CD14-positive monocyte (primary cell): ENCODE results near the gene NRP2. TPM values are rescaled to one million over a fixed set of nuclear protein-coding genes. Genes with fewer than 3 reads are reported as not detected.

Experiments used
- DNase-seq, 3 donors: peaks; one replicate each; pipeline ENCODE4 v3.0.0-alpha.2; 2011 to 2022
- H2AFZ ChIP-seq: 2 replicates; pipeline ENCODE4 v1.6.0; 2012; ENCODE audit warnings: mild to moderate bottlenecking, low read depth, low read length, inconsistent platforms; ENCODE audit not compliant: insufficient read depth, poor library complexity, severe bottlenecking
- H3K27ac ChIP-seq, 2 donors: 1 replicate in 1 of 2; 2 replicates in 1 of 2; pipeline ENCODE4 v1.5.1; 2012 to 2013; ENCODE audit warnings: low read length in 2 of 2, control low read depth in 1 of 2, inconsistent platforms in 1 of 2, low read depth in 1 of 2, mild to moderate bottlenecking in 1 of 2
- H3K27me3 ChIP-seq, 2 donors: one replicate each; pipeline versions ENCODE4 v1.6.0 to v1.6.1; 2011 to 2013; ENCODE audit warnings: low read length in 2 of 2; ENCODE audit not compliant: control insufficient read depth in 2 of 2, insufficient read depth in 2 of 2
- H3K36me3 ChIP-seq, 2 donors: replicated peaks in 1 of 2; 1 replicate in 1 of 2; 2 replicates in 1 of 2; pipeline versions ENCODE4 v1.5.1 to v1.6.1; 2012 to 2013; ENCODE audit warnings: low read length in 2 of 2, control low read depth in 1 of 2, inconsistent platforms in 1 of 2, mild to moderate bottlenecking in 1 of 2; ENCODE audit not compliant: insufficient read depth in 2 of 2, control insufficient read depth in 1 of 2
- H3K4me1 ChIP-seq, 2 donors: 1 replicate in 1 of 2; 2 replicates in 1 of 2; pipeline versions ENCODE4 v1.5.1 to v1.6.1; 2012 to 2013; ENCODE audit warnings: low read length in 2 of 2, control low read depth in 1 of 2, inconsistent platforms in 1 of 2, mild to moderate bottlenecking in 1 of 2, moderate library complexity in 1 of 2; ENCODE audit not compliant: insufficient read depth in 2 of 2, control insufficient read depth in 1 of 2
- H3K4me2 ChIP-seq: replicated peaks from 2 replicates; pipeline ENCODE3; 2012; ENCODE audit warnings: low read length, moderate library complexity, mild to moderate bottlenecking; ENCODE audit not compliant: poor library complexity, severe bottlenecking; ENCODE audit errors: extremely low read depth
- H3K4me3 ChIP-seq, 3 experiments: fragments of 200-600 bp in 1 of 3; sonication (generic) in 1 of 3; replicated peaks in 1 of 3; 1 replicate in 2 of 3; 2 replicates in 1 of 3; pipeline ENCODE4 v1.5.1; 2011 to 2013; ENCODE audit warnings: low read length in 3 of 3, mild to moderate bottlenecking in 3 of 3, control low read depth in 2 of 3, low read depth in 2 of 3, inconsistent platforms in 1 of 3, moderate library complexity in 1 of 3
- H3K79me2 ChIP-seq: 2 replicates; pipeline ENCODE4 v1.6.0; 2012; ENCODE audit warnings: mild to moderate bottlenecking, control low read depth, inconsistent platforms, low read length, moderate library complexity; ENCODE audit not compliant: insufficient read depth
- H3K9ac ChIP-seq: 2 replicates; pipeline ENCODE4 v1.6.0; 2017; ENCODE audit warnings: low read length, mild to moderate bottlenecking; ENCODE audit not compliant: insufficient read depth, poor library complexity, severe bottlenecking
- H3K9me3 ChIP-seq, 2 donors: replicated peaks in 1 of 2; 1 replicate in 1 of 2; 2 replicates in 1 of 2; pipeline versions ENCODE4 v1.5.1 to v1.6.1; 2012 to 2013; ENCODE audit warnings: low read length in 2 of 2, control low read depth in 1 of 2; ENCODE audit not compliant: control insufficient read depth in 1 of 2, insufficient read depth in 1 of 2
- H4K20me1 ChIP-seq: 2 replicates; pipeline ENCODE4 v1.6.0; 2012; ENCODE audit warnings: mild to moderate bottlenecking, low read length, control low read depth, moderate library complexity; ENCODE audit not compliant: insufficient read depth
- H3K27ac Mint-ChIP-seq, 7 donors: one replicate each; pipeline ENCODE4 v1.8.0; 2020; ENCODE audit warnings: mild to moderate bottlenecking in 7 of 7, mixed read lengths in 7 of 7, moderate library complexity in 6 of 7, inconsistent platforms in 2 of 7
- H3K27me3 Mint-ChIP-seq, 3 donors: one replicate each; pipeline ENCODE4 v1.8.0; 2021 to 2022; ENCODE audit warnings: low read depth in 3 of 3, mild to moderate bottlenecking in 3 of 3, mixed read lengths in 3 of 3, moderate library complexity in 3 of 3, inconsistent platforms in 1 of 3
- H3K36me3 Mint-ChIP-seq, 2 donors: one replicate each; pipeline ENCODE4 v1.8.0; 2020; ENCODE audit warnings: mixed read lengths in 2 of 2, inconsistent platforms in 1 of 2, mild to moderate bottlenecking in 1 of 2
- H3K4me1 Mint-ChIP-seq: one replicate; pipeline ENCODE4 v1.8.0; 2020; ENCODE audit warnings: mild to moderate bottlenecking, mixed read lengths
- H3K4me3 Mint-ChIP-seq, 2 donors: one replicate each; pipeline ENCODE4 v1.8.0; 2020; ENCODE audit warnings: mild to moderate bottlenecking in 2 of 2, mixed read lengths in 2 of 2, moderate library complexity in 1 of 2
- H3K9me3 Mint-ChIP-seq, 7 donors: one replicate each; pipeline ENCODE4 v1.8.0; 2020 to 2022; ENCODE audit warnings: mixed read lengths in 7 of 7, mild to moderate bottlenecking in 6 of 7, moderate library complexity in 6 of 7, inconsistent platforms in 2 of 7
- CTCF ChIP-seq: fragments of 200-600 bp; IDR thresholded peaks from one replicate; pipeline ENCODE4 v1.8.0; 2022; ENCODE audit warnings: antibody characterized with exemption, mild to moderate bottlenecking
- WGBS: methylation state at CpG from one replicate; pipeline ENCODE4 v1.1.5; 2013; ENCODE audit warnings: missing lambda C conversion rate; ENCODE audit not compliant: insufficient coverage; 5-methylcytosine and 5-hydroxymethylcytosine counted together
- intact Hi-C, 2 donors: fragments of 100-400 bp; cut with micrococcal nuclease; formaldehyde crosslinking; loops; one replicate each; pipeline versions ENCODE4 v1.15.0 to v1.15.1; 2023
- polyA plus RNA-seq, 3 donors: library from polyadenylated mRNA; depleted of rRNA in 1 of 3; unstranded in 2 of 3; stranded (reverse) in 1 of 3; fragments of 300-500 nt in 2 of 3; fragments of >200 nt in 1 of 3; fragmentation: Illumina TruSeq in 2 of 3; gene quantifications; 1 replicate in 2 of 3; 2 replicates in 1 of 3; pipeline ENCODE4 v1.2.3, GENCODE V29; 2012 to 2021

Gene NRP2
- polyA plus RNA-seq, 3 donors = 0.97 to 3.3 (median 1.6) TPM

GRCh38 chr2:205746420-205746785 lies 64.1 kb downstream of the NRP2 start:
- H3K27ac ChIP-seq = no peak overlapping the region
- H3K9ac ChIP-seq = no peak overlapping the region
- Mint-ChIP-seq H3K27me3 (peaks cover 0 to 12% (median 6%) of the 10 kb centered on the region in 3 donors), H3K9me3 (no peaks in the 10 kb centered on the region), H3K4me1 (no peaks in the 10 kb centered on the region), H3K36me3 (no peaks in the 10 kb centered on the region), H3K4me3 (no peak overlapping the region), H3K27ac (no peak overlapping the region)
- 87% methylated on average over 5 of the region's 7 CpGs for WGBS
- no peak overlapping the region for H3K4me2 ChIP-seq
- H3K79me2 ChIP-seq = no peaks in the 10 kb centered on the region
- no peaks in the 10 kb centered on the region for H3K4me1 ChIP-seq
- no peak overlapping the region for H2AFZ ChIP-seq
- TF ChIP-seq CTCF = no peak
- no peak for DNase-seq
- no peak overlapping the region for H3K4me3 ChIP-seq
- no peaks in the 10 kb centered on the region for H4K20me1 ChIP-seq
- intact Hi-C loops = no loop called here
- no peaks in the 10 kb centered on the region for H3K36me3 ChIP-seq
- H3K9me3 ChIP-seq = no peaks in the 10 kb centered on the region
- no peaks in the 10 kb centered on the region for H3K27me3 ChIP-seq

GRCh38 chr2:205747829-205748386 lies 65.6 kb downstream of the NRP2 start:
- H3K36me3 Mint-ChIP-seq = no peaks in the 10 kb centered on the region
- no peaks in the 10 kb centered on the region for H3K36me3 ChIP-seq
- no peaks in the 10 kb centered on the region for H3K9me3 ChIP-seq
- peaks cover 3 to 14% (median 11%) of the 10 kb centered on the region in 3 donors for H3K27me3 Mint-ChIP-seq
- no peak overlapping the region for H3K27ac ChIP-seq
- H3K4me3 Mint-ChIP-seq = no peak overlapping the region
- H3K4me2 ChIP-seq = no peak overlapping the region
- H3K27me3 ChIP-seq = no peaks in the 10 kb centered on the region
- DNase-seq = no peak
- no peaks in the 10 kb centered on the region for H3K4me1 Mint-ChIP-seq
- H3K4me3 ChIP-seq = no peak overlapping the region
- H3K4me1 ChIP-seq = no peaks in the 10 kb centered on the region
- TF ChIP-seq CTCF = no peak
- WGBS = 93% methylated on average over 8 of the region's 11 CpGs
- H2AFZ ChIP-seq = no peak overlapping the region
- H3K9me3 Mint-ChIP-seq = no peaks in the 10 kb centered on the region
- no peaks in the 10 kb centered on the region for H3K79me2 ChIP-seq
- no peak overlapping the region for H3K27ac Mint-ChIP-seq
- intact Hi-C loops = no loop called here
- H4K20me1 ChIP-seq = no peaks in the 10 kb centered on the region
- no peak overlapping the region for H3K9ac ChIP-seq
